ENCODE data around the gene MIEF2. TPM values are rescaled to one million over a fixed set of nuclear protein-coding genes. Genes with fewer than 3 reads are reported as not detected.

The MIEF2 gene
- total and polyA plus RNA-seq, 10 of the 15 experiments (the other 5 are each of a cell fraction or from before 2014, with no cell fraction given), result 0.16 to 9.2 (median 4.1) TPM

DNA sequence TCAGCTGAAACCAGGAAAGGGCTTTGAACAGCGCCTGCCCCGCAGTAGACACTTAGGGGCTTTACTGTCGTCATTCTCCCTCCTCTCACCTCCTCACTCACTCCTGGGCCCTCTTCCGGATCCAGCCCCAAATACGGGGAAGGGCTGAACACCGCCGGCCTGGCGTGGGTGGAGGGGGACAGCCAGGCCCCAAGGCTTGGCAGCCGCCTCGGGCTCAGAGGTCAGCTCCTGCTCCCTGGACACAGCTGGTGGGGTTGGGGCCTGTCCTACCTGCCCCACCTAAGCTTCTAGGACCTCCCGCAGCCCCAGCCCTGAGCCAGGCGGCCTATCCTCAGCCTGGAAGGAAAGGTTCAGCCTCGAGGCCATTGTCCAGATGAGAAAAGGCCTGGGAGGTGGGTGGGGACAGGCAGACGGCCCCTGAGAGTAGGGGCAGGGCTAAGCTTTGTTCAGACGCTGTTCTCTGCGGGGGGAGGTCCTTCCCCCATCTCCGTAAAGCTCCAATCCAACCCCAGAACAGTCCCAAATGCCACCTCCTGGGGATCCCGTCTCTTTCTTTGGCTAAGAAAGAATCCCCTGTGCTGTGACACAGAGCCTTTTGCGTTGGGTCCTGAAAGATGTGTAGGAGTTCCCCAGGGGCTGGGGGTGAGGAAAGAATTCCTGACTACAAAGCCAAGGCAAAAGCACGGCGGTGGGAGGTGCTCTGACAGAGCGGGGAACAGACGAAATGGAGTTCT is 35.9 kb upstream of the MIEF2 start (continued):
- TF ChIP-seq, protein P1, sequence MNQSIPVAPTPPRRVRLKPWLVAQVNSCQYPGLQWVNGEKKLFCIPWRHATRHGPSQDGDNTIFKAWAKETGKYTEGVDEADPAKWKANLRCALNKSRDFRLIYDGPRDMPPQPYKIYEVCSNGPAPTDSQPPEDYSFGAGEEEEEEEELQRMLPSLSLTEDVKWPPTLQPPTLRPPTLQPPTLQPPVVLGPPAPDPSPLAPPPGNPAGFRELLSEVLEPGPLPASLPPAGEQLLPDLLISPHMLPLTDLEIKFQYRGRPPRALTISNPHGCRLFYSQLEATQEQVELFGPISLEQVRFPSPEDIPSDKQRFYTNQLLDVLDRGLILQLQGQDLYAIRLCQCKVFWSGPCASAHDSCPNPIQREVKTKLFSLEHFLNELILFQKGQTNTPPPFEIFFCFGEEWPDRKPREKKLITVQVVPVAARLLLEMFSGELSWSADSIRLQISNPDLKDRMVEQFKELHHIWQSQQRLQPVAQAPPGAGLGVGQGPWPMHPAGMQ (IDR thresholded peaks at IDR 0.05; ENCODE audit: borderline replicate concordance), result no peak
- TF ChIP-seq PKNOX1 (IDR thresholded peaks at IDR 0.05) (no peak), ATF3 (IDR thresholded peaks at IDR 0.05; ENCODE audit: borderline replicate concordance, extremely low read depth, low read depth, low read length) (no peak)

GRCh38 chr17:18225121-18225641 is 35.3 kb upstream of the MIEF2 start, which contains the start of gene LLGL1:
TSS of gene LLGL1 (plus strand) at chr17:18225635. CDS start at chr17:18225683, 48 bp downstream.
- Histone ChIP-seq H3K36me3 (ENCODE audit: control insufficient read depth in 2 of 2, insufficient read depth in 2 of 2, low read length in 1 of 2) (no peaks in the 10 kb centered on the region), H3K27me3 (replicated peaks in 1 of 2; ENCODE audit: control insufficient read depth in 2 of 2, insufficient read depth in 2 of 2, low read length in 1 of 2) (no peaks in the 10 kb centered on the region), H2AFZ (ENCODE audit: control insufficient read depth, low read depth, low read length) (peak within 1 kb of the TSS; percentile 91), H3K79me2 (ENCODE audit: control insufficient read depth, insufficient read depth, low read length) (no peaks in the 10 kb centered on the region), H3K4me3 (peak within 1 kb of the TSS; percentile 67), H3K9ac (ENCODE audit: control insufficient read depth, insufficient read depth, low read length) (peak within 1 kb of the TSS; percentile 67), H3K9me3 (replicated peaks; ENCODE audit: control insufficient read depth, insufficient read depth, low read length) (no peaks in the 10 kb centered on the region), H4K20me1 (ENCODE audit: control insufficient read depth, insufficient read depth) (no peaks in the 10 kb centered on the region), H3K27ac (ENCODE audit: control insufficient read depth, insufficient read depth) (no peak within 1 kb of the TSS), H3K4me2 (ENCODE audit: control insufficient read depth, insufficient read depth) (peak within 1 kb of the TSS; percentile 67), H3K4me1 (ENCODE audit: control insufficient read depth, insufficient read depth, low read length) (peaks cover 10% of the 10 kb centered on the region)
- in situ Hi-C loops (cut with MboI), result no loop called here
- SMC1A ChIA-PET (ENCODE audit: uncharacterized antibody, unreplicated experiment), result no interaction called here
- POLR2A ChIA-PET, result interaction anchor here (0.9 kb wide), 1 partner anchor 34 kb away, joined by 4 read pairs; no protein-coding TSS in a partner anchor
- RAD21 ChIA-PET (ENCODE audit: unreplicated experiment), result interaction anchor here (0.6 kb wide), 1 partner anchor 192 kb away, joined by 5 read pairs; no protein-coding TSS in a partner anchor
- BruUV-seq (replicated peaks), result no TSS peak
- CTCF ChIA-PET, result no interaction called here
- ATAC-seq (peak; percentile 97), DNase-seq (ENCODE audit: low read depth, low spot score) (peak; percentile 34), FAIRE-seq (no peak)
- intact Hi-C loops (cut with micrococcal nuclease; ENCODE audit: unreplicated experiment), result loop anchor here (5.0 kb wide), 1 partner anchor 43 kb away; the partner anchor contains the start of gene ALKBH5
- 2% methylated on average over 60 of the region's 60 CpGs for WGBS (ENCODE audit: insufficient coverage, insufficient replicate concordance, low lambda C conversion rate, missing lambda C conversion rate)
- TF ChIP-seq IRF3 (IDR thresholded peaks at IDR 0.05) (0 out of 2 replicates have a peak, but pooled peaks have one; percentile 44), CREB1 (IDR thresholded peaks at IDR 0.05; ENCODE audit: low read depth) (peak; percentile 79), CHD1 (IDR thresholded peaks at IDR 0.05; ENCODE audit: low read depth, low read length) (no peak), ETV6 (conservative IDR thresholded peaks at IDR 0.05 in 1 of 2, IDR thresholded peaks at IDR 0.05 in 1 of 2; ENCODE audit: borderline replicate concordance in 1 of 2, low read depth in 1 of 2) (no peak), PBX3 (IDR thresholded peaks at IDR 0.05; ENCODE audit: insufficient replicate concordance, low read depth, low read length) (peak; percentile 91), JUND (IDR thresholded peaks at IDR 0.05; ENCODE audit: low read depth, low read length) (no peak), BHLHE40 (IDR thresholded peaks at IDR 0.05; ENCODE audit: borderline replicate concordance in 1 of 2, low read depth in 2 of 2, low read length in 1 of 2) (peak in 1 of 2 experiments; percentile 68; a peak in 1 of 4 replicates), POLR2AphosphoS2 (IDR thresholded peaks at IDR 0.05; ENCODE audit: low read depth, low read length) (no peak), SREBF1 (IDR thresholded peaks at IDR 0.05; ENCODE audit: low read length) (no peak)
- TF ChIP-seq, protein P2, sequence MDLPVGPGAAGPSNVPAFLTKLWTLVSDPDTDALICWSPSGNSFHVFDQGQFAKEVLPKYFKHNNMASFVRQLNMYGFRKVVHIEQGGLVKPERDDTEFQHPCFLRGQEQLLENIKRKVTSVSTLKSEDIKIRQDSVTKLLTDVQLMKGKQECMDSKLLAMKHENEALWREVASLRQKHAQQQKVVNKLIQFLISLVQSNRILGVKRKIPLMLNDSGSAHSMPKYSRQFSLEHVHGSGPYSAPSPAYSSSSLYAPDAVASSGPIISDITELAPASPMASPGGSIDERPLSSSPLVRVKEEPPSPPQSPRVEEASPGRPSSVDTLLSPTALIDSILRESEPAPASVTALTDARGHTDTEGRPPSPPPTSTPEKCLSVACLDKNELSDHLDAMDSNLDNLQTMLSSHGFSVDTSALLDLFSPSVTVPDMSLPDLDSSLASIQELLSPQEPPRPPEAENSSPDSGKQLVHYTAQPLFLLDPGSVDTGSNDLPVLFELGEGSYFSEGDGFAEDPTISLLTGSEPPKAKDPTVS (IDR thresholded peaks at IDR 0.05; ENCODE audit: low read depth, low read length), result no peak

Measured in GM12878 (cell line).